ENCODE results near the gene BAZ2B.
"Not testable (repeated sequence)": the region's sequence is repeated elsewhere in the genome, so short reads cannot be mapped to it uniquely, and the experiment has no call there.

BAZ2B gene

DNA sequence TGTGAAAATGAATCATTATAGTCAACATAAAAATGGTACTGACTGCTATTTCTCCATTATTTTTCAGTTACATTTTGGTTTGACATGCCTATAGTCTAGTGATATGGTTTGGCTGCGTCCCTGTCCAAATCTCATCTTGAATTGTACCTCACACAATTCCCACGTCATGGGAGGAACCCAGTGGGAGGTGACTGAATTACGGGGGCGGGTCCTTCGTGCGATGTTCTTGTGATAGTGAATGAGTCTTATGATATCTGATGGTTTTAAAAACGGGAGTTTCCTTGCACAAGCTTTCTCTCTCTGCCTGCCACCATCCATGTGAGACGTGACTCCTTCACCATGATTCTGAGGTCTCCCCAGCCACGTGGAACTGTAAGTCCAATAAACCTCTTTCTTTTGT, 70.3 kb downstream of the BAZ2B start:
- H3K4me3 ChIP-seq (ENCODE audit: low read length): no peak overlapping the region
- TF ChIP-seq, protein P1, sequence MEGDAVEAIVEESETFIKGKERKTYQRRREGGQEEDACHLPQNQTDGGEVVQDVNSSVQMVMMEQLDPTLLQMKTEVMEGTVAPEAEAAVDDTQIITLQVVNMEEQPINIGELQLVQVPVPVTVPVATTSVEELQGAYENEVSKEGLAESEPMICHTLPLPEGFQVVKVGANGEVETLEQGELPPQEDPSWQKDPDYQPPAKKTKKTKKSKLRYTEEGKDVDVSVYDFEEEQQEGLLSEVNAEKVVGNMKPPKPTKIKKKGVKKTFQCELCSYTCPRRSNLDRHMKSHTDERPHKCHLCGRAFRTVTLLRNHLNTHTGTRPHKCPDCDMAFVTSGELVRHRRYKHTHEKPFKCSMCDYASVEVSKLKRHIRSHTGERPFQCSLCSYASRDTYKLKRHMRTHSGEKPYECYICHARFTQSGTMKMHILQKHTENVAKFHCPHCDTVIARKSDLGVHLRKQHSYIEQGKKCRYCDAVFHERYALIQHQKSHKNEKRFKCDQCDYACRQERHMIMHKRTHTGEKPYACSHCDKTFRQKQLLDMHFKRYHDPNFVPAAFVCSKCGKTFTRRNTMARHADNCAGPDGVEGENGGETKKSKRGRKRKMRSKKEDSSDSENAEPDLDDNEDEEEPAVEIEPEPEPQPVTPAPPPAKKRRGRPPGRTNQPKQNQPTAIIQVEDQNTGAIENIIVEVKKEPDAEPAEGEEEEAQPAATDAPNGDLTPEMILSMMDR (IDR thresholded peaks at IDR 0.05; ENCODE audit: insufficient read depth, low read depth, low read length, missing control alignments): no peak

DNA sequence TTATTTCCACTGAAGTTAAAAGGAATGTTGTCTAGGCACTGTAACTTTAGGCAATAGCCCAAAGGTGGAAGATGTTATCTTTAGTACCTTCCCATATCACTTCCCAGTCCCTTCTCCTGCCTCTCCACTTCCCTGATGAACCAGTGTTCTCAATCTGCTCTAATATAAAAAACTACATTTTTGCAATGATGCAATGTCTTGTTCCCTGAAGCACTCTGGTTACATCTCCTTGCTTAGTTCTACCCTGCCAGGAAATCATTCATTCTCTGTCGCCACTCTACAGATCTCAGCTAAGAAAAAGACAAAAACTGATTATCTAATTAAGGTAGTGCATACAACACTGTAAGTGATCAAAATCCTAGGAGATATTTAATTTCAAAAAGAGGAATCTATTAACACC, 71.3 kb downstream of the BAZ2B start:
- no peak overlapping the region for H3K4me3 ChIP-seq (ENCODE audit: low read length)
- TF ChIP-seq, protein P1 (IDR thresholded peaks at IDR 0.05; ENCODE audit: insufficient read depth, low read depth, low read length, missing control alignments): no peak
- no peak for DNase-seq (ENCODE audit: low read depth)

More for the DNA sequence above, 70.3 kb downstream of the BAZ2B start:
- DNase-seq (ENCODE audit: low read depth): no peak

DNA sequence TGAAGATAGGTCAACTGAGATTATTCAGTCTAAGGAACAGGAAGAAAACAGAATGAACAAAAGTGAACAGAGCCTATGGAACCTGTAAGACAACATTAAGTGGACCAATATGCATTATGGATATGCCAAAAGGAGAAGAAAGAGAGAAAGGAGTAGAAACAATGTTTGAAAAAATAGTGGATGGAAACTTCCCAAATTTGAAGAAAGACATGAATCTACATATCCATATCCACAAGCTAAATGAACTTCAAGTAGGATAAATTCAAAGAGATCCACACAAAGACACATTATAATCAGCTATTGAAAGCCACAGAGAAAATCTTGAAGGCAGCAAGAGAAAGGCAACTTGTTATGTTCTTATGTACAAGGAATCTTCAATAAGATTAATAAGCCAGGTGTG, 74.2 kb downstream of the BAZ2B start:
- TF ChIP-seq, protein P1 (IDR thresholded peaks at IDR 0.05; ENCODE audit: insufficient read depth, low read depth, low read length, missing control alignments): no peak

DNA sequence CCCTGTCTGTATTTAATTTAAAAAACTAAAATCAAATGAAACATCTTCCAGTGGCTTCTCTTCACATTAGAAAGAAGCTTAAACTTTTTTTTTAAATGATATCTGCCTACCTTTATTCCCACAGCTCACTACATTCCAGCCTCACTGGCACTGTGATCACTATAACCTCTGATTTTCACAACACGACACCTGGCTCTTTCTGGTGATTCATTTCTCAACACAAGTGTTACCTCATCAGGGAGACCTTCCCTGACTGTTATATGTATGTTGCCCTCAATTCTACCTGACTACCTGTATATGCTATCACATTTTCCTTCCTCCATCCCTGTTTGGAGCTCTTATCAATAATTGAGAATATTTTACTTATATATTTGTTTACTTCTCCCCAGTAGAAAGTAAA, 76.6 kb downstream of the BAZ2B start:
- TF ChIP-seq, protein P1 (IDR thresholded peaks at IDR 0.05; ENCODE audit: insufficient read depth, low read depth, low read length, missing control alignments): no peak
- DNase-seq (ENCODE audit: low read depth): peak; percentile 72
- no peak overlapping the region for H3K4me3 ChIP-seq (ENCODE audit: low read length)

More for the DNA sequence above, 74.2 kb downstream of the BAZ2B start:
- DNase-seq (ENCODE audit: low read depth): no peak
- H3K4me3 ChIP-seq (ENCODE audit: low read length): no peak overlapping the region

DNA sequence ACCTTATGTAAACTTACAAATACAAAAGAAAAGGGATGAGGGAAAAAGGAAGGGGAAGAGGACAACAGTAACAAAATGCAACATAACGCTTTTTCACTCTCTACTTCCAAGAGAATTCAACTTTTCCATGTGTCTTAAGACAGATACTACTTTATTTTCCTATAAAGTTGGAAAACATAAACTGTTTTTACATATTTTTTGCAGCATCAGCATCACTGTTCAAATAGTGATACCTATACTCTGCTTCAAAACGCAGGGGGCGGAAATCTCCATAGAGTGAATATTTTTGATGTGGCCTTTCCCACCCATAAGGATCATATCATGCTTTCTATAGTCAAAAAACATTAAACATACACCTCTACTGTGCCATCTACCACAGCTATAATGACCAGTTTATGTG, 77.5 kb downstream of the BAZ2B start:
- DNase-seq (ENCODE audit: low read depth): no peak
- TF ChIP-seq, protein P1 (IDR thresholded peaks at IDR 0.05; ENCODE audit: insufficient read depth, low read depth, low read length, missing control alignments): no peak
- H3K4me3 ChIP-seq (ENCODE audit: low read length): no peak overlapping the region

DNA sequence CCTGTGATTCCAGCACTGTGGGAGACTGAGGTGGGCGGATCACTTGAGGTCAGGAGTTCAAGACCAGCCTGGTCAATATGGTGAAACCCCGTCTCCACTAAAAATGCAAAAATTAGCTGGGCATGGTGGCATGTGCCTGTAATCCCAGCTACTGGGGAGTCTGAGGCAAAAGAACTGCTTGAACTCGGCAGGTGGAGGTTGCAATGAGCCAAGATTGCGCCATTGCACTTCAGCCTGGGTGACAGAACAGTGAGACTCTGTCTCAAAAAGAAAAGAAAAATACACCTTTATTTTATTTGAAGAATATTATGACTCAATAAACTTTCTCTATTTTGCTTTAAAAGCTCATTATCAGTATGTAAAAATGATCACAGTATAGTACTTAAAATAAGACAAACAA, 81.1 kb downstream of the BAZ2B start:
- not testable (repeated sequence) for DNase-seq (ENCODE audit: low read depth); H3K4me3 ChIP-seq (ENCODE audit: low read length)

DNA sequence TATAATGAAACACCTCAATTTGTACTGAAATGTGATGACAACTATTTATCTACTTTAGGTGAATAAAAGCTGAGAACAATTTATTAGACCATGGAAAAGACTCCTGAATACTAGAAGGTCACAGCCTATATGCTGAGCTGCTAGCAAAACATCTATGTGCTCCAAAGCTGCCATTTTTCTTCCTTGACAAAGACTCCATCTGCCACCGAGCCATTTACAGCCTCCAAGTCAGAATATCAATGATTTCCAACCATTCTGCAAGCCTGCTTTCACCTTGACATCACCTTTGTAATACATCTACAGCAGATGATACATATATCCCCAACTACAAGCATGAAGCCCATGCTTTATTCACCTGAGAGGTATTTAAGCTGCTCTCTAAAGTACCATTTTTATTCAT, 84.9 kb downstream of the BAZ2B start:
- no peak overlapping the region for H3K4me3 ChIP-seq (ENCODE audit: low read length)
- TF ChIP-seq, protein P1 (IDR thresholded peaks at IDR 0.05; ENCODE audit: insufficient read depth, low read depth, low read length, missing control alignments): no peak
- no peak for DNase-seq (ENCODE audit: low read depth)
